Heart left ventricle (tissue), 16 donors: ENCODE measurements around the gene FKBP4. TPM values are rescaled to one million over a fixed set of nuclear protein-coding genes. Genes with fewer than 3 reads are reported as not detected.
"Not testable (repeated sequence)": the region's sequence is repeated elsewhere in the genome, so short reads cannot be mapped to it uniquely, and the experiment has no call there.

Experiments used
- ATAC-seq, 4 donors: fragments of 200-7000 bp; cut with Tn5 transposase; one replicate each; pipeline ENCODE4 v1.9.1; 2020 to 2022; ENCODE audit warnings: moderate library complexity in 4 of 4, mild to moderate bottlenecking in 3 of 4, moderate number of reproducible peaks in 1 of 4
- DNase-seq, 5 donors: peaks; one replicate each; pipeline ENCODE4 v3.0.0-alpha.2; 2020
- H3K27ac ChIP-seq, 12 donors: fragments of 200-600 bp; sonication (generic) in 4 of 12; one replicate each; pipeline versions ENCODE4 v1.5.0 to v1.8.0; 2016 to 2022; ENCODE audit warnings: mild to moderate bottlenecking in 2 of 12
- H3K27me3 ChIP-seq, 9 donors: fragments of 200-600 bp; sonication (generic) in 2 of 9; one replicate each; pipeline versions ENCODE4 v1.5.1 to v1.8.0; 2016 to 2022; ENCODE audit warnings: mild to moderate bottlenecking in 3 of 9
- H3K36me3 ChIP-seq, 9 donors: fragments of 200-600 bp; sonication (generic) in 2 of 9; one replicate each; pipeline versions ENCODE4 v1.5.0 to v1.8.0; 2018 to 2022; ENCODE audit warnings: mild to moderate bottlenecking in 2 of 9
- H3K4me1 ChIP-seq, 12 donors: fragments of 200-600 bp; sonication (generic) in 4 of 12; one replicate each; pipeline versions ENCODE4 v1.5.0 to v1.8.0; 2016 to 2022; ENCODE audit warnings: mild to moderate bottlenecking in 3 of 12
- H3K4me3 ChIP-seq, 12 donors: fragments of 200-600 bp; sonication (generic) in 4 of 12; one replicate each; pipeline versions ENCODE4 v1.5.0 to v1.8.0; 2017 to 2022; ENCODE audit warnings: mild to moderate bottlenecking in 9 of 12, moderate library complexity in 4 of 12
- H3K9me3 ChIP-seq, 12 donors: fragments of 200-600 bp; sonication (generic) in 4 of 12; one replicate each; pipeline versions ENCODE4 v1.5.0 to v1.8.0; 2016 to 2022; ENCODE audit warnings: mild to moderate bottlenecking in 1 of 12
- POLR2A ChIP-seq, 2 donors: fragments of 450-650 bp; IDR thresholded peaks; one replicate each; pipeline ENCODE4 v1.6.1; 2017; ENCODE audit warnings: antibody characterized with exemption in 2 of 2, mild to moderate bottlenecking in 2 of 2, moderate library complexity in 2 of 2
- WGBS, 4 donors: extraction: QIAGEN DNeasy Blood & Tissue Kit in 2 of 4; methylation state at CpG; one replicate each; pipeline versions ENCODE4 v1.1.5 to v1.1.7; 2013 to 2018; 5-methylcytosine and 5-hydroxymethylcytosine counted together
- intact Hi-C, 10 donors: fragments of 100-400 bp; cut with DNase I; formaldehyde crosslinking; loops; one replicate each; pipeline versions ENCODE4 v1.11.1 to v1.14.2; 2022
- polyA plus RNA-seq, 2 donors: library from polyadenylated mRNA; stranded (reverse); fragments of 200-250 nt; gene quantifications; one replicate each; pipeline ENCODE4 v1.2.3, GENCODE V29; 2013
- total RNA-seq, 9 donors: library from RNA; depleted of rRNA in 2 of 9; stranded (reverse); fragments of >200 nt in 2 of 9; fragmentation: NEBNext Ultra II Directional in 3 of 9; extraction: Animal tissue kit (Norgen Biotek cat#: 25700) in 3 of 9; gene quantifications; one replicate each; pipeline versions ENCODE4 v1.1.0 to v1.2.4, GENCODE V29; 2016 to 2023
- TF ChIP-seq, protein P1 (sequence below), 12 donors: fragments of 200-600 bp; sonication (generic) in 4 of 12; IDR thresholded peaks; one replicate each; pipeline versions ENCODE4 v1.5.0 to v1.8.0; 2018 to 2022; ENCODE audit warnings: antibody characterized with exemption in 12 of 12, mild to moderate bottlenecking in 5 of 12
- donor health status: ischemic (EF 13 %, LVEDD 7.1; RV severe dilation, severe dysfunction).
- donor health status: healthy with polysubstance abuse.
- donor health status: DM: no; HTN: yes; CAD: no.
- donor health status: DM: no; HTN: no; CAD: no.
- donor health status: ischemic (EF 25% LVEDD 6.9; RV normal size, moderate dysfunction).
- donor health status: ischemic (EF 25% LVEDD 5.7; RV mildly dilated, moderate dysfunction).
- donor health status: healthy.
- donor health status: DM: yes; HTN: yes; CAD: no.
- donor health status: ischemic (EF 35%, LVEDD 5.7; RV mildly dilated, moderate dysfunction).
- donor health status: nonischemic (EF 11% LVEDD 7.7; RV severe dilation, severe dysfunction).
- donor health status: DM: yes; HTN: yes; CAD: no.
- donor health status: PGD.
- donor health status: ischemic (EF 29% LVEDD 5.4; RV normal size, mild dysfunction).
- donor health status: nonischemic (EF 23%, LVEDD 6.1; RV moderate dilation, normal function).

Gene FKBP4
- total and polyA plus RNA-seq, 11 donors = 25.4 to 84.9 (median 44.0) TPM

DNA sequence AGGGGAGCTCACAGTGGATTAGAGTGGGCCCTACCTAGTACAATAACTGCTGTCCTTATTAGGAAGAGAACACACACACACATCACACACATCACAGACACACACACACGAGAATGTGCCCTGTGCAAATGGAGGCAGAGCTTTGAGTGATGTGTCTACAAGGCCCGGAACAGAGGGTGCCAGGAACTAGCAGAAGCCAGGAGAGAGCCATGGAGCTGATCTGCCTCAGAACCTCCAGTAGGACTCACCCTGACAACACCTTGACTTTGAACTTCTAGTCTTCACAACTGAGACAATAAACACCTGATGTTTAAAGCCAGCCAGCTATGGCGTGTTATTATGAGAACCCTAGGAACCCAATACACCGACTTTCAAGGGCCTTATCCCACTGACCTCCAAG is 29.7 kb upstream of the FKBP4 start:
- TF ChIP-seq, protein P1, sequence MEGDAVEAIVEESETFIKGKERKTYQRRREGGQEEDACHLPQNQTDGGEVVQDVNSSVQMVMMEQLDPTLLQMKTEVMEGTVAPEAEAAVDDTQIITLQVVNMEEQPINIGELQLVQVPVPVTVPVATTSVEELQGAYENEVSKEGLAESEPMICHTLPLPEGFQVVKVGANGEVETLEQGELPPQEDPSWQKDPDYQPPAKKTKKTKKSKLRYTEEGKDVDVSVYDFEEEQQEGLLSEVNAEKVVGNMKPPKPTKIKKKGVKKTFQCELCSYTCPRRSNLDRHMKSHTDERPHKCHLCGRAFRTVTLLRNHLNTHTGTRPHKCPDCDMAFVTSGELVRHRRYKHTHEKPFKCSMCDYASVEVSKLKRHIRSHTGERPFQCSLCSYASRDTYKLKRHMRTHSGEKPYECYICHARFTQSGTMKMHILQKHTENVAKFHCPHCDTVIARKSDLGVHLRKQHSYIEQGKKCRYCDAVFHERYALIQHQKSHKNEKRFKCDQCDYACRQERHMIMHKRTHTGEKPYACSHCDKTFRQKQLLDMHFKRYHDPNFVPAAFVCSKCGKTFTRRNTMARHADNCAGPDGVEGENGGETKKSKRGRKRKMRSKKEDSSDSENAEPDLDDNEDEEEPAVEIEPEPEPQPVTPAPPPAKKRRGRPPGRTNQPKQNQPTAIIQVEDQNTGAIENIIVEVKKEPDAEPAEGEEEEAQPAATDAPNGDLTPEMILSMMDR (IDR thresholded peaks at IDR 0.05) = no peak
- TF ChIP-seq POLR2A (IDR thresholded peaks at IDR 0.05) = no peak
- ATAC-seq (no peak), DNase-seq (no peak)
- Histone ChIP-seq H3K36me3 (peaks cover 0 to 4% (median 0%) of the 10 kb centered on the region in 9 donors), H3K27me3 (no peaks in the 10 kb centered on the region), H3K4me3 (no peak overlapping the region), H3K4me1 (no peaks in the 10 kb centered on the region), H3K27ac (no peak overlapping the region), H3K9me3 (no peaks in the 10 kb centered on the region)
- WGBS, 4 donors = 85 to 93% (median 90%) methylated on average over 4 of the region's 4 CpGs
- intact Hi-C loops = no loop called here

DNA sequence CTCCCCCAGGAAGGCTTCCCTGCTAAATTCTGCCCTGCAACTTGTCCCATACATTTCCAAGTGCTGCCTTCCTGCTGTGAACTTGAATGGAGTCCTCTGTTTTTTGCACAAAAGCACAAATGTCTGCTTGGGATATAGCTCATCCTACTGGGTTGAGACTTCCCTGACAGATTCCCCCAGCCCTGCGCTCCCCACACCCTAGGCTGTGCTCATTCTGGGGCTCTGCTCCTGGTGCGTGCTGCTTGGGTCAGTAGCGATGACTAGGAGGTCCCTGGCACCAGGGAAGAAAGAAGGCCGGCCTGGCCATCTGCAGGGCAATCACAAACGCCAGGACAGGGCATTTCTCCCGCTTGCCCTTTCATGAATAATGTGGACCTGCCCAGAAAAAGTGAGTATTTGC is 29.2 kb upstream of the FKBP4 start:
- intact Hi-C loops = no loop called here
- TF ChIP-seq POLR2A (IDR thresholded peaks at IDR 0.05) = no peak
- TF ChIP-seq, protein P1 (IDR thresholded peaks at IDR 0.05) = no peak

DNA sequence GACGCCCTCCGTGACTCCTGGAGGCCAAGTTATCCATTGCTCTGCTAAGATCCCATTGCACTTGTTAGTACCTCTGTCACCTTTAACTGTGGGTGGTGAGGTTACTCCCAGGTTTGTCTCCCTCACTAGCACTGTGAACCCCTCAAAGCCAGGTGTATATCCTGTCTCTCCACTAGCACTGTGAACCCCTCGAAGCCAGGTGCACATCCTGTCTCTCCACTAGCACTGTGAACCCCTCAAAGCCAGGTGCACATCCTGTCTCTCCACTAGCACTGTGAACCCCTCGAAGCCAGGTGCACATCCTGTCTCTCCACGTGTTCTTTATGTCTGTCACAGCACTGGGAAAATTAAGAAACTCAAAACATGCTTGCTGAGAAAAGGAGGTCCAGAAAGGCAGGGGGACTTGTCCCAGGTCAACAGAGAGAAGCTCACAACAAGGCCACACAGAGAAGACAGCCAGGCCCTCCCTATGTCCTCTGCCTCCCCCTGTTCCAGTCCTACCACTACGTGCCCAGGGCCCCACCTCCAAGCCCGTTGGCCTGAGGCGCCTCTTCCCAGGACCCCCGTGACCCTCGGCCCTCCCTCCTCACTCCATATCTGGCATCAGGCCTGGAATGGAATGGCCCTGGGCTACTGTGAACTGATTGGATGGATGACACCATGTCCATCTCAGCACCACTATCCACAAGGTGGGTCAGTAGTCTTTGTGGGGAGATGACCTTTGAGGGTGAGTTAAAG is 26.4 kb upstream of the FKBP4 start:
- no peaks in the 10 kb centered on the region for H3K36me3 ChIP-seq
- WGBS, 4 donors = 64 to 76% (median 66%) methylated on average over 10 of the region's 10 CpGs
- no peak overlapping the region for H3K27ac ChIP-seq
- DNase-seq = no peak
- no peaks in the 10 kb centered on the region for H3K9me3 ChIP-seq
- H3K4me1 ChIP-seq = no peaks in the 10 kb centered on the region
- H3K27me3 ChIP-seq = no peaks in the 10 kb centered on the region
- no peak overlapping the region for H3K4me3 ChIP-seq
- no peak for TF ChIP-seq POLR2A (IDR thresholded peaks at IDR 0.05)
- TF ChIP-seq, protein P1 (IDR thresholded peaks at IDR 0.05) = no peak
- intact Hi-C loops = no loop called here
- ATAC-seq = peak in 1 of 4 donors; percentile 21

More for the DNA sequence above, 29.2 kb upstream of the FKBP4 start:
- Histone ChIP-seq H3K27ac (no peak overlapping the region), H3K27me3 (no peaks in the 10 kb centered on the region), H3K4me1 (no peaks in the 10 kb centered on the region), H3K4me3 (no peak overlapping the region), H3K9me3 (no peaks in the 10 kb centered on the region), H3K36me3 (peaks cover 0 to 4% (median 0%) of the 10 kb centered on the region in 9 donors)
- DNase-seq = no peak
- no peak for ATAC-seq
- WGBS, 4 donors = 86 to 92% (median 88%) methylated on average over 6 of the region's 6 CpGs

DNA sequence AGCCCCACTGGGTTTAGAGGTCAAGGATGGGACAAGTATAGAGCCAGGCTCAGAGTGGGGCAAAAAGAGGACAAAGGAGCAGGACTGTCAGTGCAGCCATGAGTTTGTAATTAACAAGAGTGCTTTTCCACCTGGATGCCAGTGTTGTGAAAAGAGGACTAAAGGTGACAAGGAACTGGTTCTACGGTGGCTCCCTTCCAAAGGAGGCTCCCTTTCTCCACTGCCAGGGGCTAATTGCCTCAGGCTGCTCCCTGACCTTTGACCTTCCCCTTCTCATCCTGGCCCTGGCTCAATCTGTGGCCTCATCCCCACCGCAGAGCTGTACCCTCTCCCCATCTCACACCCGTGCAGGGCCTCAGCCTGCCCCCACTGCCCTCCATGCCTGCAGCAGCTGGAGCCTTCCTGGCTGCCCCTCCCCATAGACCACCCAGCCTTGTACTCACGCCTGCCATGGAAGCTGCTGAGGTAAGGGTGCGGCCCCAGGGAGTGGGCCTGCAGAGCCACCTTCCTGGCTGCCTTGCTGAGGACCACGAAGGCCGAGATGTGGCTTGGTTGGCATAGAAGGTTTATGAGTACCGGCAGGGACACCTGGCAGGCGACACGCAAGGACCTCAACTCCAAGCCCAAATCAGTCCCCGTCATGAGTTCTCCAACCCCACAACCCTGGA is 24.8 kb upstream of the FKBP4 start:
- ATAC-seq = no peak
- Histone ChIP-seq H3K27me3 (no peaks in the 10 kb centered on the region), H3K4me3 (no peak overlapping the region), H3K9me3 (no peaks in the 10 kb centered on the region), H3K27ac (no peak overlapping the region), H3K36me3 (no peaks in the 10 kb centered on the region), H3K4me1 (no peaks in the 10 kb centered on the region)
- intact Hi-C loops = no loop called here
- no peak for TF ChIP-seq POLR2A (IDR thresholded peaks at IDR 0.05)
- TF ChIP-seq, protein P1 (IDR thresholded peaks at IDR 0.05) = no peak
- DNase-seq = no peak
- WGBS, 4 donors = 81 to 88% (median 84%) methylated on average over 10 to 11 of the region's 11 CpGs

DNA sequence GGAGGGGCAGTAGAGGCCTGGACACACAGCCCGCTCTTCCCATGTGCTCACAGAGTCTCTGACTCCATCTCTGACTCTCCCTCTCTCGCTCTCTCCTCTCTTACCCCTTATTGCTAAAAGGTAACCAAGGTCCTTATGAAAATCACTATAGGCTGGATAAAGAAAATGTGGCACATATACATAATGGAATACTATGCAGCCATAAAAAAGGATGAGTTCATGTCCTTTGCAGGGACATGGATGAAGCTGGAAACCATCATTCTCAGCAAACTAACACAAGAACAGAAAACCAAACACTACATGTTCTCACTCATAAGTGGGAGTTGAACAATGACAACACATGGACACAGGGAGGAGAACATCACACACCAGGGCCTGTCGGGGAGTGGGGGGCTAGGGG is 24.2 kb upstream of the FKBP4 start:
- 95 to 99% (median 96%) methylated on average over 3 of the region's 3 CpGs for WGBS, 4 donors
- H3K36me3 ChIP-seq, H3K27me3 ChIP-seq, ATAC-seq, H3K4me3 ChIP-seq, DNase-seq, H3K9me3 ChIP-seq, intact Hi-C loops, H3K4me1 ChIP-seq, H3K27ac ChIP-seq: not testable (repeated sequence)
